MG63 (cell line): Measurements from ENCODE around the gene KRT20. TPM values are rescaled to one million over a fixed set of nuclear protein-coding genes. Genes with fewer than 3 reads are reported as not detected.
"Not testable (repeated sequence)": the region's sequence is repeated elsewhere in the genome, so short reads cannot be mapped to it uniquely, and the experiment has no call there.

Experiments
- DNase-seq: peaks from one replicate; pipeline ENCODE4 v3.0.0-alpha.2; 2020
- H3K27me3 ChIP-seq: fragments of 250-450 bp; sonication (Bioruptor Pico); 2 replicates; pipeline ENCODE4 v1.5.1; 2020; ENCODE audit warnings: mild to moderate bottlenecking, moderate library complexity
- H3K36me3 ChIP-seq: fragments of 250-450 bp; sonication (Bioruptor Pico); 2 replicates; pipeline ENCODE4 v1.5.1; 2020; ENCODE audit warnings: mild to moderate bottlenecking, moderate library complexity
- H3K4me3 ChIP-seq: fragments of 250-450 bp; sonication (Bioruptor Pico); 2 replicates; pipeline ENCODE4 v1.5.1; 2020; ENCODE audit warnings: mild to moderate bottlenecking, moderate library complexity
- H3K9me3 ChIP-seq: fragments of 250-450 bp; sonication (Bioruptor Pico); 2 replicates; pipeline ENCODE4 v1.5.1; 2020; ENCODE audit warnings: mild to moderate bottlenecking, moderate library complexity
- total RNA-seq: library from RNA; depleted of rRNA; stranded (reverse); fragments of >200 nt; shearing (Covaris generic); gene quantifications from 2 replicates; pipeline ENCODE4 v1.2.3, GENCODE V29; 2014; ENCODE audit warnings: low replicate concordance

The KRT20 gene
- total RNA-seq, 1 experiment from 2014 or later, result not detected

DNA sequence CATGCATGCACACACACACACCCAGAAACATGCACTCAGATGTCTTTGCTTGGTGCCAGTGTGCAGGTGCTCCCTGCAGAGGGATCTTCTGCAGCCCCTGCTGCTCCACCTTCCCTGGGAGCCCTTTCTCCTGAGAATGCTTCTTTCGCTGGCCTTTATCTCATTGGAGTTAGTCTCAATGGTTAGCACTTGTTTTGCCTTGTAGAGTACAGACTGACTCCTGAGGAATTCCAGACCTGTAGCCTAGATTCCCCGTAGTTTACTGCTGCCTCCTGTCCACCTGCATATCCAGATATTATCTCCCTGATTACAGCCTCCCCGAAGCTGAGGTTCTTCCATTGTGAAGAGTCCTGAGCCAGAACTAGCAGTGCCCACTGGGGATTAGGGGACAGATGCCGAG lies 14.9 kb downstream of the KRT20 start:
- no peaks in the 10 kb centered on the region for H3K27me3 ChIP-seq
- H3K36me3 ChIP-seq, result no peaks in the 10 kb centered on the region
- H3K9me3 ChIP-seq, result no peaks in the 10 kb centered on the region; the same call in 1 of the 2 replicates
- no peak for DNase-seq
- H3K4me3 ChIP-seq, result no peak overlapping the region

DNA sequence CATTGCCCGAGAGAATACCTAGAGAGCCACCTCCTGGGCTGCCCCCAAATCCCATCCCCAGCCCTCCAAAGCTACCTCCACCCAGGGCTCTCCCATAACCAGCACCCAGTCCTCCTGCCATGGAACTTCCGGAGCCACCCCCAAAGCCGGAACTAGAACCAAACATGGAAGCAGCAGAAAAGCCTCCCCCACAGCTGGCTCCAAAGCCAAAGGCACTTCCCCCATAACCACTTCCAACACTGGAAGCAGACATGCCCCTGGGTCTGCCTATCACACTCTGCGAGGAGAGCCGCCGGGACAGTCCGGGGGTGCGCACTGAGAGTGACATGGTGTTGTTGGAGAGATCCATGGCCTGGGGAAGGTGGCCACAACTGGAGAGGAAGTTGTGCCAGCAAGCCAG lies 18.2 kb downstream of the KRT20 start, which contains the start of gene KRT12:
KRT12 (minus strand) TSS at position 386 of the 400 bp plus-strand sequence; CDS start at position 349, 37 bp downstream.
- no peak for DNase-seq
- H3K36me3 ChIP-seq, result no peaks in the 10 kb centered on the region
- no peaks in the 10 kb centered on the region for H3K9me3 ChIP-seq
- no peak within 1 kb of the TSS for H3K4me3 ChIP-seq
- H3K27me3 ChIP-seq, result no peaks in the 10 kb centered on the region

DNA sequence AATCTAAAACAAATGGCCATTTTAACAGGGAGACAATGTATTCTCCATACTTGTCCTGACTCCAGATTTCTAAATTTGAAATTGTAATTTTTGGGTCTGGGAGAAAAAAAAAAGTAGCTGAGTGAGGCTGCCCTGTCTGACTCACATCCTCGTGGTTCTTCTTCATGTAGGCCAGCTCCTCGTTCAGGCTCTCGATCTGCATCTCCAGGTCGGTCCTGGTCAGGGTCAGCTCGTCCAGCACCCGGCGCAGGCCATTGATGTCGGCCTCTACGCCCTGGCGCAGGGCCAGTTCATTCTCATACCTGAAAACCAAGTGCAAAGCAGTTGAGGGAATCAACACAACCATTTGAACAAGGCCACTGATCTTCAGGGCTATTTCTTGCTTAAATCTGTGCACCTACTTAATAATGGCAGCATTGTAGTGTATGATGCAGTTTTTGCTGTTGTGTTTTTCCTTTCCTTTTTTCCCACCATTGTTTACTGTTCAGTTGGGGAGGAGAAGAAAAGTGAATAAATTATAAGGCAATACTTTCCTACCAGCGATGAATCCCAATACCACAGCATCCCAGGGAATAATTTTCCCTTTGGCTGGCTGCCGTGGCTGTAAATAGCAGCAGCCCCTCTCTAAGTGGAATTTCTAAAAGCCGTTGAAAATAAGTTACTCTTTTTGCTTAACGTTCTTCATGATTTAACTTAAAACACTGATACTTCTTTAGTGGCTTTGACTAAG lies 20.2 kb downstream of the KRT20 start:
- Histone ChIP-seq H3K4me3 (no peak overlapping the region), H3K9me3 (no peaks in the 10 kb centered on the region), H3K27me3 (no peaks in the 10 kb centered on the region), H3K36me3 (no peaks in the 10 kb centered on the region)
- DNase-seq, result no peak

DNA sequence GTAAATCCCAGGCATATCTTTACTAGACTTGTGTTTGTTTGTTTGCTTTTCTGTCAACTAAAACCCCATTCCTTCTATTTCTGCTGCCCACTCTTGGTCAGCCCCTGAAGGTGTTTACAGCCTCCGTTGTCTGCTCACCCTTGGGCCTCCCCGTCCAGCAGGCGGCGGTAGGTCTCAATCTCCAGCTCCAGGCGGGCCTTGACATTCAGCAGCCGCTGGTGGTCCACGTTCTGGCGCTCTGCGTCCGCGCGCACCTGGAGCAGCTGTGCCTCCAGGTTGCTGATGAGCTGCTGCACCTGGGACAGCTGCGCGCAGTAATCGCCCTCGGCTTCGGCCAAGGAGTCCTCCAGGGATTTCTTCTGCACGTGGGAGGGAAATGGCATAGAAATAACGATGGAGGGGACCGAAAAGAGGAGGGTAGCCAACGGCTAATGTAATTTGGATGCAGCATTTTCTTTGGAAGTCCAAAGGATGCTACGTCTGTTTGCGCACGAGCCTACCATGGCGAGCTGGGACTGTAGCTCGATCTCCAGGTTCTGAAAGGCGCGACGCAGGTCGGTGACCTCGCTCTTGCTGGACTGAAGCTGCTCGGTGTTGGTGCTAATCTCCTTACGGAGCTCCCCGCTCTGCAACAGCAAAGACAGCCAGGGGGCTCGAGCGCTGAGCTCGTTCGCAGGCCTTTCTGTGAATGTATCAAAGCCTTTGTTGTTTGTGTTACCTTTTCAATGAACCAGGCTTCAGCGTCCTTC lies 21.9 kb downstream of the KRT20 start:
- DNase-seq, result no peak
- Histone ChIP-seq H3K27me3 (no peaks in the 10 kb centered on the region), H3K4me3 (no peak overlapping the region), H3K36me3 (no peaks in the 10 kb centered on the region), H3K9me3 (no peaks in the 10 kb centered on the region)

DNA sequence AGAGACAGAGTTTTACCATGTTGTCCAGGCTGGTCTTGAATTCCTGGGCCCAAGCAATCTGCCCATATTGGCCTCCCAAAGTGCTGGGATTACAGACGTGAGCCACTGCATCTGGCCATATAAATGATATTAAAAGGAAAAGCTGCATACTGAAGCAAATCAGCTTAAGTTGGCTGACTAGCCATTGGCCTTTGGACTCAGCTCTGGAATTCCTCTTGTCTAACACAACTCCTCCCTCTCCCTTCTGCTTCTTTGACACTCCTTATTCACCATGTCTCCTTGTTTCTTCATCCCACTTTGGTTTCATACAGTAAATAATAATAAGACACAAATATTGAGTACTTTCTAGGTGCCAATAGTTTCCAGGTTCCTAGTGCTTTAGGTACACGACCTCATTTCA lies 25.5 kb downstream of the KRT20 start:
- no peaks in the 10 kb centered on the region for H3K9me3 ChIP-seq
- no peaks in the 10 kb centered on the region for H3K27me3 ChIP-seq
- no peak for DNase-seq
- no peak overlapping the region for H3K4me3 ChIP-seq
- no peaks in the 10 kb centered on the region for H3K36me3 ChIP-seq

DNA sequence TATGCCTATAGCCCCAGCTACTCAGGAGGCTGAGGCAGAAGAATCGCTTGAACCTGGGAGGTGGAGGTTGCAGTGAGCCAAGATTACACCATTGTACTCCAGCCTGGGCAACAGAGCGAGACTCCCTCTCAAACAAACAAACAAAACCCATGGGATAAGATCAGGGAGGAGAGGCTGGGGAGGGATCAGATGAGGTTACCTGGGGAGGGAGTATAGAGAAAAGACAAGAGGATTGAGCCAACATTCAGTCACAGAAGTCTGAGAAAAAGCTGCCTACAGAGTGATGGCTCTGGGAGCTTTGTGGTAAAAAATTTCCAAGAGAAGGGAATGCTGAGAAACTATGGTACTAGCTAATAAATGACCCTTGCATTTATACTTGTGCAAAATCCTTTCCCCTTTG lies 26.4 kb downstream of the KRT20 start:
- H3K36me3 ChIP-seq, H3K4me3 ChIP-seq, DNase-seq, H3K27me3 ChIP-seq, H3K9me3 ChIP-seq: not testable (repeated sequence)

DNA sequence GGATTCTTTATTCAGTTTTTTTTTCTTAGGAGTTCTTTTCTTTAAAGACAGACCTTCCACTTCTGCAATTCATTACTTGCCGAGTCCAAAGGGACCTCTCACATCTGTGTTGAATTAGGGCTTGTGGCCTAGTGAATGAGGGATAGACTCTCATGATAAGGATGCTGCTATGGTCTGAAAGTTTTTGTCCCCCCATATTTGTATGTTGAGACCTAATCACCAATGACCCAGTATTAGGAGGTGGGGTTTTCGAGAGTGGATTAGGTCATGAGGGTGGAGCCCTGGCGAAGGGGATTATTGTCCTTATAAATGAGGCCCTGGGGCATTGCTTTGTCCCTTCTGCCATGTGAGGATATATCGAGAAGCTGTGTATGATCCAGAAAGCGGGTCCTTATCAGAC lies 27.5 kb downstream of the KRT20 start:
- no peak for DNase-seq

DNA sequence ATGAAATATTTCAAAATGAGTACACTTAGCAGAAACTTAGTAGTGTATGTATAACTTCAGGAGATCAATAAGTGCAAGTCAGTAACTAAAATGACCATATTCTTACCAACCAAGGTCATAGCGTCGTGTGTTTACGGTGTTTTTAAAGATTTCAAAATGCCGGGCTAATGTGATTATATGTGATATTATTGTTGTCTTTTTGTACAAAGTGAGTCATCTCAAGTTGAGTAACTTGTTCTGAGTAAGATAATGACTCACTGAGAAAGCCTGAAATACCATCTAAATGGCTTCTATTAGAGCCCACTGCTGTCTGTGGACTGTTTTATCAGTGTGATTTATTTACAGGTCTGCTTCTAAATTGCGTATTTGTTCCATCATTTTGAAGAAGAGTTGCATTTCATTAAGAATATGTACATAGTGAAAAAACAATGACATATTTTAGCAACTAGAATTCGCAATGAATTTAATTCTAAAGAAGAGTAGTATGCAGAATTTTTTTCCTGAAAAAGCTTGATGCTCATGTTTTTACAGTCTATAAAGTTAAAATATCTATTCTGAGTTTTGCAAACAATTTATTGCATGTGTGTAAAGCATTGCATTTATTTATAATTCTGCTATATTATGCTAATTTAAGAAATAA lies 30.7 kb downstream of the KRT20 start:
- no peaks in the 10 kb centered on the region for H3K9me3 ChIP-seq
- no peaks in the 10 kb centered on the region for H3K36me3 ChIP-seq
- no peaks in the 10 kb centered on the region for H3K27me3 ChIP-seq
- no peak overlapping the region for H3K4me3 ChIP-seq
- no peak for DNase-seq

More for the DNA sequence above, 27.5 kb downstream of the KRT20 start:
- Histone ChIP-seq H3K27me3 (no peaks in the 10 kb centered on the region), H3K9me3 (no peaks in the 10 kb centered on the region), H3K4me3 (no peak overlapping the region), H3K36me3 (no peaks in the 10 kb centered on the region)

DNA sequence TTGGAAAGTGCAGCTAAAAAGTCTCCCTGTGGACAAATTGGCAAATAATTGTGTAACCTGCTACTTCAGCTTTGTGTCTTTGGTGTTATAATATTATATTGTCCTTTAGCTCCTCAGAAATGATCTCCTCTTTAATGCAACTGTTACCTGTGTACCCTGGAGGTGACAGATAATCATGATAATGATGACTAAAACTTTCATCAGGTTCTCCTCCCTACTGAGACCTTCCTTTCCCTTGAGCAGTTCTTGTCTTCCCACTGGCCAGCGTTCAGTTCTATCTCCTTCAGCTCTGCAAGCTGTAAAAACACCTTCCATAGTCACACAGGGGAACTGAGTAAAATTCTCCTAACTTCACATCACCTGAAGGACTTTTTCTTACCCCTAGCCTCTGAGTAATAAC lies 32.7 kb downstream of the KRT20 start:
- no peak for DNase-seq
- Histone ChIP-seq H3K9me3 (no peaks in the 10 kb centered on the region), H3K4me3 (no peak overlapping the region), H3K27me3 (no peaks in the 10 kb centered on the region), H3K36me3 (no peaks in the 10 kb centered on the region)

DNA sequence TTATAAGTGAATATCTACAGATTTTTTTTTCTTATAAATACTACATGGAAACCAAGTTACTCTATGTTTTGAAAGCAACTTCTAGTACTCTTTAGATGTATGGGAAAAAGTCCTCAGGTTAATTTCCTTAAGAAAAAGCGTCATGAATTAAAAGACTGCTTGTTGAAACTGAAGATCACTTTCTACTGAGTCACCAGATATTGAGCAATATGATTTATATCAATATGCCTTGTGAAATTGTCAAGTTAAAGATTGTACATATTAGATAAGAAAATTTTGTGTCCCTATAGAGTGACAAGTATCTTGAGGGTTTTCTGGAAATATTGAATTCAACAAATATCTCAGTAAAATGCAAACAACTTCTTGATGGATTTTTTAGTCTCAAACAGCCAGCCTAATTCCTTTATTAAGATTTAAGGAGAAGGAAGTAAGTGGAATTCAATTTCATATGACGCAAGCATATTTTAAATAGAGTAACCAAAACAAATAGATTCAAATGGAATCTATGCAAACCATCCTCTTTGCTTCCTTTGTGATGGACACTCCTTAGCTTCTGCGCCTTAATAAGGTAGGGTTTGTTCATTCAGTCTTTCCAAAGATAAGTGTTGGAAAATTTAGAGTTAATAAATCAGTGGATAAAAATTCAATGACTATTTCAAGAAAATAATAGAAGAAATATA lies 34.6 kb downstream of the KRT20 start:
- no peaks in the 10 kb centered on the region for H3K36me3 ChIP-seq
- H3K9me3 ChIP-seq, result no peaks in the 10 kb centered on the region
- no peaks in the 10 kb centered on the region for H3K27me3 ChIP-seq
- H3K4me3 ChIP-seq, result no peak overlapping the region
- DNase-seq, result no peak

DNA sequence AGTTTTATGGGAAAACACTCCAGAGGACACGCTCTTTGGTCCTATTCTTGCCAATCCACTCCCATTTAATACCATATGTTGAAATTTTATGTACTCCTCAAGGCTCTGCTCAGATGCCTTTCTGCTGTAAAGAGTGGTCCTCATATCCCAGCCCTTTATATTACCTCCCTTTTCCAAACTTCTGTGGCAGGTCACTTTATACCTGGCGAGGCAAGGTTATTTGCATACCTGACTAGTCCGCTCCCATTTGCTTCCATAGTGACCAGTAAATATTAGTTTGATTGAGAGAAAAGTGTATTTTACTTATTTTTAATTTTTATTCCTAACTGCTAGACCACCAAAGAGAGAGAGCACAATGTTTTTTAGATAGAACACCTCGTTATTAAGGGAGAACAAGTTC lies 35.3 kb downstream of the KRT20 start:
- Histone ChIP-seq H3K9me3 (no peaks in the 10 kb centered on the region), H3K4me3 (no peak overlapping the region)

DNA sequence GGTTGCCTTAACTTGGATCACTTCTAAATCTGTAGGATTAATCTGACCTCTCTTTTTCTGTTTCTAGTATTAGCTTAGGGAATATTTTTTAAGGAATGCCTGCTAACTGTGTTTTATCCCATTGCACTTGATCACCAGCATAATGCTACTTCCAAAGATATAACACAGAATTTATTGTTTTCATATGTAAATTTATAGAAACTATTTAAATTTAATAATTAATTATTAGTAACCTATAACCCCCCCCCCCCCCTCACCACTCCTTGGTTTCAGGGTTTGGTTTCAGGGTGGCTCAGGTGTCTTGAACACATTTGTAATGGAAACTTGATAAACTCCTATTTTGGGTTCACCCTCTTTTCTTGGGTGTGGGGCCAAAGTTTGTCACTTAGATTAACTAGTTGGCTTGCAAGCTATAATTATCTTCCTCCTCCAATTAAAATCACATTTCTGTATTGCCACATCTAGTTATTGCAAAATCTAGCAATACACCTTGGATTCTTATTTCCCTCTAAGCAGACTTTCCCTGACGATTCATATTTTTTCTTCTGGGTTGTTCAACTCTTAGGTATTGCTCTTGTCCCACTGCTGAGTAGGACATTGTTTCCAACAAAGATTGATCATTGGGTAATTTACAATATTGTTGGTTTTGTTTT lies 36.3 kb downstream of the KRT20 start:
- Histone ChIP-seq H3K27me3 (no peaks in the 10 kb centered on the region), H3K4me3 (no peak overlapping the region), H3K9me3 (no peaks in the 10 kb centered on the region), H3K36me3 (no peaks in the 10 kb centered on the region)
- DNase-seq, result no peak

More for the DNA sequence above, 35.3 kb downstream of the KRT20 start:
- no peaks in the 10 kb centered on the region for H3K36me3 ChIP-seq
- no peaks in the 10 kb centered on the region for H3K27me3 ChIP-seq
- DNase-seq, result no peak

DNA sequence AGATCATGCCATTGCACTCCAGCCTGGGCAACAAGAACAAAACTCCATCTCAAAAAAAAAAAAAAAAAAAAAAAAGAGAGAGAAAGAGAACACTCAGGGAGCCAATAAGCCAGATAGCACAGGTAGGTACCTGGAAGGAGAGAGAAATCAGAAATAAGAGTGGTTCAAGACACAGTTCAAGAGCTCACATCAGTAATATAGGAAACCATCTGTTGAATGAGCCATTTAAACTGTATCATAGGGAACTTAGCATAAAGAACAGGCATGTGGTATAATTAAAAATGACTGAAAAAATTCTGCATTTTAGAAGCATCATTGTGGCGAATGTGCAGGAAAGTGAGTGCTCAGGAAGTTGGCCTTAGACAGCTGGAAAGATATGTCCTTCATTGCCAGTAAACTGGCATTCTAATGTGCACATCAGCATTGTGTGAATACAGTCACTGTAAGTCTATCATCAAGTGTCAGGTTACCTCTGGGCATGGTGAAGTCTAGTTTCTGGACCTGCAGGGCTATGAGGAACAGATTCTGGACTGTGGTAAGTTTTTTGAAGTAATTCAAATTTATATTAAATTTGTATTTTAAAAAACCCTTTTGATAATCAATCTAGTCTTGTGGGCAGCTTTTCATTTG lies 38.4 kb downstream of the KRT20 start:
- no peak for DNase-seq
- Histone ChIP-seq H3K9me3 (no peaks in the 10 kb centered on the region), H3K27me3 (no peaks in the 10 kb centered on the region), H3K36me3 (no peaks in the 10 kb centered on the region), H3K4me3 (no peak overlapping the region)

DNA sequence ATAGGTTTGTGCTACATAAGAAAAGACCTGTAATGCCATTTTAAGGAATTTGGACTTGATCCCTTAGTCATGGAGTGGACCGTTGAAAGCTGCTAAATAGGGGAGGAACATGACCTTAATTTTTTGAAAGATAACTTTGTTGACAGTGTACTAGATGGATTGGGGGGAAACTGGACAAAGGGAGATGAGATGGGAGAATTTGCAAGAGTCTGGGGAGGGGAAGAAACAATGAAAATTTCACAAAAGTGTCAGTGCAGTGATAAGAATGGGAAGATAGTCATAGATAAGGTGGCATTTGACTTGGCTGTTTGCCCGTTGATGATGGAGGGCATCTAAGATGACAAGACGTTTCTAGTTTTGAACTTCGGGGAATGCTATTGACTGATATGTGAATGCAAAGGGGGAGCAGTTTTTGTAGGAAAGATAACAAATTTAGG lies 40.4 kb downstream of the KRT20 start:
- DNase-seq, result no peak
- no peaks in the 10 kb centered on the region for H3K36me3 ChIP-seq
- H3K4me3 ChIP-seq, result no peak overlapping the region
- no peaks in the 10 kb centered on the region for H3K27me3 ChIP-seq
- H3K9me3 ChIP-seq, result no peaks in the 10 kb centered on the region

DNA sequence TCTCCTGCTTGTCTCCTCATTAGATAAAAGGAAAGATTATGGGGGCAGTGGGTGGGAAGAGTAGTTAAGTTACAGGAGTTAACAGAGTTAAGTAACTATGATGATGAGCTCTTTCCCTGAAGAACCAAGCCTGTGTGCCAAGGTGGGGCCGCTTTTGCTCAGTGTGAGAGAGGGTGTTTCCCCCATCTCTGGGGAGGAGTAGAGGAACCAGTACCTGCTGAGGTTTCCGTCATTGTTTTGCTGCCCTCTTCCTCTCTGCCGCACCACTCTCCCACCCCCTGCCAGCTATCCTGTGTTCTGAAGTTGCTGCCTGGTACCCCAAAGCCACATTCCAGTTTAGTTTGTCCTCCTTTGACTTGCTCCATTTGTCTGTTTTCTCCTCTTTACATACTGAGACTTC lies 41.8 kb downstream of the KRT20 start:
- H3K9me3 ChIP-seq, result no peaks in the 10 kb centered on the region
- DNase-seq, result no peak

DNA sequence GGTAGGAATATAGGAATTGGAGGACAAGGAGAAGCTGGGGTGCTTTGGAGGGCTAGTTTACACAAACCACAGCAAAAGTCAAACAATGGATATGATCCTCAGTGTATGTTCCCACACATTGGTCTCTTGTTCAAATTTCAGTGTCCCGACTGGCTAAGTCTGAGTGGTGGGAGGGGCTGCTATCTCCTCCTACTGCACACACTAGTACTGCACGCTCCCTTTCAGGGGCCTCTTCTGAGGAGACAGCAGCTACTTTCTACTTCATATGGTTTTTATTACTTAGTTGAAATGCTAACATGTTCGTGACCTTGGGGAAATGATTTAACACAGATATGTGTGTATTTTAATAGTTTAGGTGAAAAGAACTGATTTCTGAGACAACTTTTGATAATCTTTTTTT lies 43.8 kb downstream of the KRT20 start:
- DNase-seq, result no peak
- Histone ChIP-seq H3K27me3 (no peaks in the 10 kb centered on the region), H3K4me3 (no peak overlapping the region), H3K9me3 (no peaks in the 10 kb centered on the region), H3K36me3 (no peaks in the 10 kb centered on the region)

More for the DNA sequence above, 41.8 kb downstream of the KRT20 start:
- Histone ChIP-seq H3K36me3 (no peaks in the 10 kb centered on the region), H3K27me3 (no peaks in the 10 kb centered on the region), H3K4me3 (no peak overlapping the region)
